AG08395 (cell line): ENCODE measurements around the gene SCAF1.

Source experiments
- DNase-seq: peaks from one replicate; pipeline ENCODE4 v3.0.0; 2012; ENCODE audit warnings: mixed read lengths, low spot score

SCAF1 gene

DNA sequence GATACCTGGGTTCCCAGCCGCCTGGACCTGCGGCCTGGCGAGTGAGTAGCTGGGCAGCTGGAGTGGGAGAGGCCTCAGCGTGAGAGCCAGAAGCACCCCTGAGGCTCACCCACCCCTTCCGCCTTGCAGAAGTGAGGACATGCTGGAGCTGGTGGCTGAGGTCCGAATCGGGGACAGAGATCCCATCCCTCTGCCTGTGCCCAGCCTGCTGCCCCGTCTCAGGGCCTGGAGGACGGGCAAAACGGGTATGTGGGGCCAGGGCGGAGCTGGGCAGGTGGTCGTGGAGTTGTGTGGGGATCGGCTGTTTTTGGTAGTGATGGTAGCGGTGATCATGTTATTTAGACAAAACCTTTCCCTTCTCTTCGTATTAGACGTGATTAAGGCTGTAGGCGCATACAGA lies 4.6 kb downstream of the SCAF1 start:
- DNase-seq, result no peak

GRCh38 chr19:49651029-49651819 lies 9.2 kb downstream of the SCAF1 start:
- no peak for DNase-seq

DNA sequence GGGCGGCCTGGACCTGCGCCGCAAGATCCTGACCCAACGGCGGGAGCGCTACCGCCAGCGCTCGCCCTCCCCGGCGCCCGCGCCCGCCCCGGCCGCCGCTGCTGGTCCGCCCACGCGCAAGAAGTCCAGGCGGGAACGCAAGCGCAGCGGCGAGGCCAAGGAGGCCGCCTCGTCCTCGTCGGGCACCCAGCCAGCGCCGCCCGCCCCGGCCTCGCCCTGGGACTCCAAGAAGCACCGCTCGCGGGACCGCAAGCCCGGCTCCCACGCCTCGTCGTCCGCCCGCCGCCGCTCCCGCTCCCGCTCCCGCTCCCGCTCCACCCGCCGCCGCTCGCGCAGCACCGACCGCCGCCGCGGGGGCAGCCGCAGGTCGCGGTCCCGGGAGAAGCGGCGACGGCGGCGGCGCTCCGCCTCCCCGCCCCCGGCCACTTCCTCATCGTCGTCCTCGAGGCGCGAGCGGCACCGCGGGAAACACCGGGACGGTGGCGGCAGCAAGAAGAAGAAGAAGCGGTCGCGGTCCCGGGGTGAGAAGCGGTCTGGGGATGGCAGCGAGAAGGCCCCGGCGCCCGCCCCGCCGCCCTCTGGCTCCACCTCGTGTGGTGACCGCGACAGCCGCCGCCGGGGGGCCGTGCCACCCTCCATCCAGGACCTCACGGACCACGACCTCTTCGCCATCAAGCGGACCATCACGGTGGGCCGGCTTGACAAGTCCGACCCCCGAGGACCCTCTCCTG lies 10.0 kb downstream of the SCAF1 start:
- no peak for DNase-seq

DNA sequence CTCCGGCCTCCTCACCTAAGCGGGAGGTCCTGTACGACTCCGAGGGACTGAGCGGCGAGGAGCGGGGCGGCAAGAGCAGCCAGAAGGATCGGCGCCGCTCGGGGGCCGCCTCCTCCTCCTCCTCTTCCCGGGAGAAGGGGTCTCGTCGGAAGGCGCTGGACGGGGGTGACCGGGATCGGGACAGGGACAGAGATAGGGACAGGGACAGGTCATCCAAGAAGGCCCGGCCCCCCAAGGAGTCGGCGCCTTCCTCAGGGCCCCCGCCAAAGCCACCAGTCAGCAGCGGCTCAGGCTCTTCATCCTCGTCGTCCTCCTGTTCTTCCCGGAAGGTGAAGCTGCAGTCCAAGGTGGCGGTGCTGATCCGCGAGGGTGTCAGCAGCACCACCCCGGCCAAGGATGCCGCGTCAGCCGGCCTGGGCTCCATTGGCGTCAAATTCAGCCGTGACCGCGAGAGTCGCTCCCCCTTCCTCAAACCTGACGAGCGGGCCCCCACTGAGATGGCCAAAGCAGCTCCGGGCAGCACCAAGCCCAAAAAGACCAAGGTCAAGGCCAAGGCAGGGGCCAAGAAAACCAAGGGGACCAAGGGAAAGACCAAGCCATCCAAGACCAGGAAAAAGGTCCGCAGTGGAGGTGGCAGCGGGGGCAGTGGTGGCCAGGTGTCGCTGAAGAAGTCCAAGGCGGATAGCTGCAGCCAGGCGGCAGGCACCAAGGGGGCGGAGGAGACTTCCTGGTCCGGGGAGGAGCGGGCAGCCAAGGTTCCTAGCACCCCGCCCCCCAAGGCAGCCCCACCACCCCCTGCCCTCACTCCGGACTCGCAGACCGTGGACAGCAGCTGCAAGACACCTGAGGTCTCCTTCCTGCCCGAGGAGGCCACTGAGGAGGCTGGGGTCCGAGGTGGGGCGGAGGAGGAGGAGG lies 10.8 kb downstream of the SCAF1 start:
- no peak for DNase-seq

GRCh38 chr19:49653466-49653806 lies 11.4 kb downstream of the SCAF1 start:
- DNase-seq, result no peak

GRCh38 chr19:49654581-49654980 lies 12.6 kb downstream of the SCAF1 start:
- DNase-seq, result no peak

- no peak for DNase-seq
Measured at GRCh38 chr19:49655570-49656455, 13.8 kb downstream of the SCAF1 start.

DNA sequence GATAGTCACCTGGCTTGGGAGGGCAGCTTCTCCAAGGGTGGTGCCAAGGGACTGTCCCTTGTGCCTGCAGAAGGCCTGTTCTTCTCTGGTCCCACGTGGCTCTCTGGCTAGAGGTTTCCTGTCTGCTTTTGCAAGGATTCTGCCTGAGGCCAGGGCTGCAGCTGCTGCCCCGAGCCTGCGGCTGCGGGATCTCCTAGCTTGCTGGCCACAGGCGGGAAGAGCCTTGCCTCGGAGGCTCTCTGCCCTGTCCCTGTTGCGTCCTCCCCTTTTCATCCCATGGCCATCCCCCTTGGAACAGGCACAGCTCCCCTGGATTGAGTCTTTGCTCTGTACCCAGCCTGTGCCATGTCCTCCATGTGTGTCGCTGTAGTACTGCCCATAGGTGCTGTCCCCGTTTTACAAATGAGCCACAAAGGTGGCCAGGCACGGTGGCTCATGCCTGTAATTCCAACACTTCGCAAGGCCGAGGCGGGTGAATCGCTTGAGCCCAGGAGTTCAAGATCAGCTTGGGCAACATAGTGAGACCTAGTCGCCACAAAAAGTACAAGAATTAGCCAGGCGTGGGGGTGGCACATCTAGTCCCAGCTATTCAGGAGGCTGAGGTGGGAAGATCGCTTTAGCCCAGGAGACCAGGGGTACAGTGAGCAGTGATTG lies 14.6 kb downstream of the SCAF1 start:
- no peak for DNase-seq

DNA sequence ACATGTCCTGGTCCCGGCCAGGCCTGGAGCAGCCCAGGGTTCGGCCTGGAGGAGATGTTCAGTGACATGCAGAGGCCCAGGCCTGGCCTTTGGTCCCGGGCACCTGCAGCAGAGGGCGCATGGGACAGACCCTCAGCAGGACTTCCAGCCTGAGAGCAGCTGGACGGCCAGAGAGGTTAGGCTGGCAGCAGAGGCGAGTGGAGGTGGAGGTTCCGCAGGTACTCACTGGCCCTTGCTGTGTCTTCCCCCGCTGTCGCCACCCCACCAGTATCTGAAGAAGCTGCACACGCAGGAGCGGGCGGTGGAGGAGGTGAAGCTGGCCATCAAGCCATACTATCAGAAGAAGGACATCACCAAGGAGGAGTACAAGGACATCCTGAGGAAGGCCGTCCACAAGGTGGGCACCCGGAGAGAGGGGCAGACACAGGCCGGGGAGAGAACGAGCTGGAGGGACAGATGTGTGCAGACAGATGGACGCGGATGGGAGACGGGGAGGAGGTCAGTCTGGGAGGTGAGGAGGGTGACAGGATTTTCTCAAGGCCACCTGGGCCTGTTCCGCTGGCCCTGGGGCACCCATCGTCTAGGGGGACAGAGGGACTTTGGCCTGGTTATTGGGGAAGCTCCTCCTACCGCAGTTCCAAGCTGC lies 15.6 kb downstream of the SCAF1 start:
- no peak for DNase-seq

DNA sequence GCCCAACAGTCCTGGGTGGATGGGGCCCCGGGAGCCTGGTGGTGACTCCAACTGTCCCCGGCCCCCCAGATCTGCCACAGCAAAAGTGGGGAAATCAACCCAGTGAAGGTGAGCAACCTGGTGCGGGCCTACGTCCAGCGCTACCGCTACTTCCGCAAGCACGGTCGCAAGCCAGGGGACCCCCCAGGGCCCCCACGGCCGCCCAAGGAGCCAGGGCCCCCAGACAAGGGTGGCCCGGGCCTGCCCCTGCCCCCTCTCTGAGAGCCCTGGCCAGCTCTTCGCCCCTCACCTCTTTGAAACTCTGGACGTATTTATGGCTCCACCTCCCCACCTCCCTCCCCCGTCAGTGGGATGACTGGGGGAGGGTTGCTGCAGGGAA lies 16.1 kb downstream of the SCAF1 start:
- no peak for DNase-seq

GRCh38 chr19:49658566-49659442 lies 16.8 kb downstream of the SCAF1 start:
- DNase-seq, result no peak

DNA sequence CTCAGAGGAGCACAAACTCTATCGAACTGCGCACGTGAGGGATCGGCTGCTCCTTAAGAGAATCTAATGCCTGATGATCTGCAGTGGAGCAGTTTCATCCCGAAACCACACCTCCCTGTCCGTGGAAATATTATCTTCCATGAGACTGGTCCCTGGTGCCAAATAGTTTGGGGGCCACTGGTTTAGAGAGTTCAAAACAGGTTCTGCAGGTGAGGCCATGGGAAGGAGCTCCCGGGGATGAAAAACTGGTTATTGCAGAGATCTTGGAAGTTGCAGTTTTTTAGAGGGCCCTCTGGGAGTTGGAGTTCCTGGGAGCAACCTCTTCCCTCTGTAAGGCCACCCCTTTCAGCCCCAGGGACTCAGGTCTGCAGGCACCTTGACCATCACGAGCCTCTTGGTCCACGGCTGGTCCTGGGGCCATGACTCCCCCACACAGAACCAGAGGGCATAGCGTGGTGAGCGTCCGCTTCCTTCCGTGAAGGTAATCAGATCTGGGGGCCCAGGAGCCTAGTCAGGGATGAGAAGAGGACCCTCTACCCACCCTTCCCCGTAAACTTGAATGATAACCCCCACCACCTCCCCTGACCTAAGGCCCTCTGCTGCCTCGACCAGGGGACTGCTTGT lies 18.4 kb downstream of the SCAF1 start:
- no peak for DNase-seq

DNA sequence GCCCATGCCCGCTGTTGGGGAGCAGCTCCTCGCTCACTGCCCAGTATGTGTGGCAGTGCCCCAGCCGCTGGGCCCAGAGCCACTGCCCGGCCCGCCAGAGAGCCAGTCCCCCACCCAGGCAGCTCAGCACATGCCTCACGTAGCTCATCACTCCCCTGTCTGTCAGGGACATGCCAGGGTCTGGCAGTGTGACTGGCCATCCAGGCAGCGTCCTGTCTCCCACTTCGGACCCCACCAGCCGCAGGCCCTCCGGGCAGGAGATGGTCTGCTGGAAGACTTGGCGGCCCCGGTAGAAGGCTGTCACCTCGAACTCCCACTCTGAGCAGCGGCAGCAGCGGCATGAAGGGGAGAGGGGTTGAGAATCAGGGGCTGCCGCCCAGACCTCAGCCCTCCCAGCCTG lies 20.0 kb downstream of the SCAF1 start:
- no peak for DNase-seq

- no peak for DNase-seq
Measured at GRCh38 chr19:49663224-49663623, 21.2 kb downstream of the SCAF1 start.

- DNase-seq, result peak; percentile 93
Measured at GRCh38 chr19:49664171-49665035, 22.4 kb downstream of the SCAF1 start.

- DNase-seq, result no peak
Measured at GRCh38 chr19:49665036-49665350, 23.0 kb downstream of the SCAF1 start.

DNA sequence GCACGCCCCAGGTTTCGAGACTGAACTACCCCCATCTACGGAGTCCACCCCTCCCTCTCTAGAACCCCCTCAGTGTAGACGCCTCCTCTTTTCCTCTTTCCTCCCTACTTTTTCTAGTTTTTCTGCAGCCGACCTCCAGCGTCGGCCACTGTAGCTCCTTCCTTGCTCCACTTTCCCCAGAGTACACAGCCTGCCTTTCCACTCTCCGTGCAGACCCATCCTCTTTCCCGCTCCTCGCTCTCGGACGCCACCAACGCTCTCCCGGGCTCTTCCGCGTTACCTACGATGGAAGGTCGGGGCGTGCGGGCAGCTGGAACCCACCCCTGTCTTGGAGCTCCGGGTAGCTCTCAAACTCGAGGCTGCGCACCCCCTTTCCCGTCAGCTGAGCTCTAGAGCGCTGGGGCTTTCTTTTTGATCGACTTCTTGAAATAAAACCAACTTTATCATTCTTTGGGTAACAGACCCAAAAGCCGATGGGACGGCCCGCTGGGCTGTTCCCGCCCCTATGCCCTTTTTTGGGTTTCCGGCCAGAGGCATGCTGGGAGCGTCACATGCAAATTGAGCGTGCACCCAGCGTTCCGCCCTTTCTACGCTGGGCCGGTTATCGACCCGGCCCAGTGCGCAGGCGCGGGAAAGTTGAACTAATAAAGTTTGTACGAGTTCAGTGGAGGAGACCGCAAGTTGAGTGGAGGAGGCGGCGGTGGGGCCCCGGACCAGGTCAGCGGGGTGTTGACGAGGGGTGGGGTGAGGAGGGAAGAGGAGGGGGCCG lies 23.5 kb downstream of the SCAF1 start, which contains the start of the genes BCL2L12 and IRF3:
TSS of gene BCL2L12 (plus strand) at position 583 of the 769 bp plus-strand sequence. CDS start 760 bp downstream, outside the sequence.
TSS of gene IRF3 (minus strand) at position 507 of the 769 bp plus-strand sequence. CDS start 1,019 bp downstream, outside the sequence.
- DNase-seq, result peak; percentile 99
